HepG2 (cell line): ENCODE results near the gene KRTCAP3. TPM values are rescaled to one million over a fixed set of nuclear protein-coding genes. Genes with fewer than 3 reads are reported as not detected.

Experiments used
- BCL6 ChIP-seq: IDR thresholded peaks from 2 replicates; pipeline ENCODE4 v1.6.1; 2016; ENCODE audit warnings: missing genetic modification reagents, missing compliant biosample characterization
- SP140L ChIP-seq: sonication (generic); formaldehyde crosslinking; IDR thresholded peaks from 2 replicates; pipeline ENCODE4 v1.4.0; 2020; ENCODE audit warnings: missing genetic modification reagents, borderline replicate concordance
- ZBED4 ChIP-seq: sonication (generic); formaldehyde crosslinking; IDR thresholded peaks from 2 replicates; pipeline ENCODE4 v1.4.0; 2020; ENCODE audit warnings: missing genetic modification reagents, borderline replicate concordance
- ZBTB40 ChIP-seq, 2 experiments: fragments of 450-650 bp in 1 of 2; sonication (generic) in 1 of 2; formaldehyde crosslinking in 1 of 2; IDR thresholded peaks; 2 replicates each; pipeline versions ENCODE4 v1.6.1 to v1.8.0; 2016 to 2022; ENCODE audit warnings: antibody characterized with exemption in 1 of 2, mild to moderate bottlenecking in 1 of 2, missing genetic modification reagents in 1 of 2
- ZFP36L2 ChIP-seq: sonication (generic); formaldehyde crosslinking; IDR thresholded peaks from 2 replicates; pipeline ENCODE4 v1.4.0; 2020; ENCODE audit warnings: missing genetic modification reagents
- polyA plus RNA-seq, 8 experiments: library from polyadenylated mRNA; depleted of rRNA in 3 of 8; stranded (reverse) in 7 of 8; unstranded in 1 of 8; fragments of >200 nt; fragmentation: Illumina TruSeq in 4 of 8; extraction: Trizol in 4 of 8; gene quantifications; 2 replicates each; pipeline versions ENCODE4 v1.2.1 to v1.2.3, GENCODE V29; 2011 to 2016; ENCODE audit warnings: low read depth in 4 of 8, missing spikeins in 1 of 8, mixed read lengths in 1 of 8; ENCODE audit not compliant: insufficient read depth in 1 of 8
- total RNA-seq, 5 experiments: library from RNA; depleted of rRNA; stranded (reverse); fragments of >200 nt; fragmentation: Illumina TruSeq; extraction: Trizol; gene quantifications; 2 replicates each; pipeline ENCODE4 v1.2.3, GENCODE V29; 2016; ENCODE audit warnings: low read depth in 1 of 5

Gene KRTCAP3
- total and polyA plus RNA-seq, 2 of the 13 experiments (the other 11 are each of a cell fraction or from before 2014, with no cell fraction given) = 2.1 to 4.5 TPM

- TF ChIP-seq ZBTB40 (IDR thresholded peaks at IDR 0.05) (no peak), ZBTB40 (CRISPR knock-in tag; IDR thresholded peaks at IDR 0.05) (no peak), ZBED4 (CRISPR knock-in tag) (no peak), ZFP36L2 (CRISPR knock-in tag) (no peak), SP140L (CRISPR knock-in tag) (no peak), BCL6 (no peak)
These were observed 34.2 kb upstream of the KRTCAP3 start (continued) for GRCh38 chr2:27407798-27408491.
